Ascending aorta (tissue), 2 donors: ENCODE data around the gene EVA1A. TPM values are rescaled to one million over a fixed set of nuclear protein-coding genes. Genes with fewer than 3 reads are reported as not detected.
A peak's percentile ranks its signal among the peaks of the same experiment; 100 is the strongest.

ENCODE experiments used
- DNase-seq, 2 donors: peaks; one replicate each; pipeline ENCODE4 v3.0.0-alpha.2; 2019; ENCODE audit warnings: low spot score in 2 of 2
- H3K27ac ChIP-seq, 2 donors: fragments of 200-600 bp; sonication (generic); one replicate each; pipeline ENCODE4 v1.5.1; 2016 to 2017; ENCODE audit warnings: mild to moderate bottlenecking in 1 of 2
- H3K27me3 ChIP-seq: fragments of 200-600 bp; sonication (generic); one replicate; pipeline ENCODE4 v1.5.1; 2017
- H3K36me3 ChIP-seq, 2 donors: fragments of 200-600 bp; sonication (generic); one replicate each; pipeline ENCODE4 v1.5.1; 2016
- H3K4me1 ChIP-seq, 2 donors: fragments of 200-600 bp; sonication (generic); one replicate each; pipeline ENCODE4 v1.5.1; 2016 to 2017; ENCODE audit warnings: mild to moderate bottlenecking in 1 of 2
- H3K4me3 ChIP-seq, 2 donors: fragments of 200-600 bp; sonication (generic); one replicate each; pipeline ENCODE4 v1.5.1; 2016 to 2017; ENCODE audit warnings: mild to moderate bottlenecking in 1 of 2
- H3K9me3 ChIP-seq, 2 donors: fragments of 200-600 bp; sonication (generic); one replicate each; pipeline ENCODE4 v1.5.1; 2016
- CTCF ChIP-seq, 3 experiments: fragments of 200-600 bp in 2 of 3; fragments of 450-650 bp in 1 of 3; sonication (generic) in 2 of 3; IDR thresholded peaks; one replicate each; pipeline ENCODE4 v1.5.1; 2016 to 2019; ENCODE audit warnings: antibody characterized with exemption in 3 of 3, mild to moderate bottlenecking in 1 of 3, moderate library complexity in 1 of 3
- intact Hi-C: fragments of 100-400 bp; cut with DNase I; formaldehyde crosslinking; loops from one replicate; pipeline ENCODE4 v1.15.1; 2023
- total RNA-seq: library from RNA; depleted of rRNA; stranded (reverse); fragments of >200 nt; gene quantifications from one replicate; pipeline ENCODE4 v1.1.0, GENCODE V29; 2016

Gene EVA1A
- total RNA-seq, 1 donor from 2014 or later = not detected

GRCh38 chr2:75559680-75560021 lies 1.1 kb downstream of the EVA1A start:
- H3K9me3 ChIP-seq = no peaks in the 10 kb centered on the region
- H3K36me3 ChIP-seq = no peaks in the 10 kb centered on the region
- H3K27me3 ChIP-seq = no peaks in the 10 kb centered on the region
- intact Hi-C loops = no loop called here
- H3K27ac ChIP-seq = no peak overlapping the region
- no peak for DNase-seq
- H3K4me3 ChIP-seq = peak overlapping the region; percentile 42 to 63
- H3K4me1 ChIP-seq = no peaks in the 10 kb centered on the region
- no peak for TF ChIP-seq CTCF (IDR thresholded peaks at IDR 0.05)

- Histone ChIP-seq H3K27ac (no peak overlapping the region), H3K4me3 (no peak overlapping the region), H3K4me1 (no peaks in the 10 kb centered on the region), H3K27me3 (no peaks in the 10 kb centered on the region), H3K36me3 (no peaks in the 10 kb centered on the region), H3K9me3 (no peaks in the 10 kb centered on the region)
- intact Hi-C loops = no loop called here
- no peak for TF ChIP-seq CTCF (IDR thresholded peaks at IDR 0.05)
- DNase-seq = no peak
These were observed 1.7 kb downstream of the EVA1A start for GRCh38 chr2:75558786-75559679.

- Histone ChIP-seq H3K9me3 (no peaks in the 10 kb centered on the region), H3K27me3 (no peaks in the 10 kb centered on the region), H3K4me3 (no peak overlapping the region), H3K4me1 (no peaks in the 10 kb centered on the region), H3K36me3 (no peaks in the 10 kb centered on the region), H3K27ac (no peak overlapping the region)
- intact Hi-C loops = no loop called here
- TF ChIP-seq CTCF (IDR thresholded peaks at IDR 0.05) = no peak
- no peak for DNase-seq
These were observed 2.6 kb downstream of the EVA1A start for GRCh38 chr2:75558136-75558535.

- Histone ChIP-seq H3K27me3 (no peaks in the 10 kb centered on the region), H3K36me3 (no peaks in the 10 kb centered on the region), H3K9me3 (no peaks in the 10 kb centered on the region), H3K4me3 (no peak overlapping the region), H3K27ac (no peak overlapping the region), H3K4me1 (no peaks in the 10 kb centered on the region)
- intact Hi-C loops = no loop called here
- no peak for DNase-seq
- TF ChIP-seq CTCF (IDR thresholded peaks at IDR 0.05) = no peak
These were observed 3.1 kb downstream of the EVA1A start for GRCh38 chr2:75557474-75558133.

- no peaks in the 10 kb centered on the region for H3K9me3 ChIP-seq
- intact Hi-C loops = no loop called here
- no peaks in the 10 kb centered on the region for H3K4me1 ChIP-seq
- no peak overlapping the region for H3K4me3 ChIP-seq
- no peak overlapping the region for H3K27ac ChIP-seq
- TF ChIP-seq CTCF (IDR thresholded peaks at IDR 0.05) = no peak
- no peaks in the 10 kb centered on the region for H3K36me3 ChIP-seq
- DNase-seq = no peak
- no peaks in the 10 kb centered on the region for H3K27me3 ChIP-seq
These were observed 3.9 kb downstream of the EVA1A start for GRCh38 chr2:75556679-75557366.
